HepG2 (cell line): ENCODE measurements around the gene DDN. TPM values are rescaled to one million over a fixed set of nuclear protein-coding genes. Genes with fewer than 3 reads are reported as not detected.

ENCODE experiments used
- CREM ChIP-seq, 2 experiments: sonication (generic) in 1 of 2; formaldehyde crosslinking in 1 of 2; IDR thresholded peaks; 2 replicates each; pipeline versions ENCODE4 v1.4.0 to v1.6.1; 2016 to 2020; ENCODE audit warnings: antibody characterized with exemption in 1 of 2, mild to moderate bottlenecking in 1 of 2, missing genetic modification reagents in 1 of 2
- FOSL2 ChIP-seq: sonication (generic); formaldehyde crosslinking; IDR thresholded peaks from 2 replicates; pipeline ENCODE4 v1.4.0; 2020; ENCODE audit warnings: missing genetic modification reagents
- NCOA2 ChIP-seq: sonication (generic); formaldehyde crosslinking; IDR thresholded peaks from 2 replicates; pipeline ENCODE4 v1.8.0; 2022; ENCODE audit warnings: inconsistent platforms
- PCBP1 ChIP-seq: fragments of 200-400 bp; formaldehyde crosslinking; IDR thresholded peaks from 2 replicates; pipeline ENCODE4 v1.6.1; 2017; ENCODE audit warnings: mild to moderate bottlenecking, low read depth, low read length, borderline replicate concordance
- TBL1XR1 ChIP-seq: fragments of 150-350 bp; IDR thresholded peaks from 2 replicates; pipeline ENCODE4 v1.6.1; 2014; ENCODE audit warnings: borderline replicate concordance, low read length; ENCODE audit not compliant: partially characterized antibody
- ZNF354B ChIP-seq: sonication (generic); formaldehyde crosslinking; IDR thresholded peaks from 2 replicates; pipeline ENCODE4 v1.8.0; 2022; ENCODE audit warnings: mild to moderate bottlenecking, missing genetic modification reagents
- ZNF672 ChIP-seq: sonication (generic); formaldehyde crosslinking; IDR thresholded peaks from 2 replicates; pipeline ENCODE4 v1.8.1; 2022; ENCODE audit warnings: missing genetic modification reagents
- ZNF839 ChIP-seq: sonication (generic); formaldehyde crosslinking; IDR thresholded peaks from 2 replicates; pipeline ENCODE4 v1.4.0; 2020; ENCODE audit warnings: missing genetic modification reagents, mild to moderate bottlenecking, borderline replicate concordance
- ZNF883 ChIP-seq: sonication (generic); formaldehyde crosslinking; IDR thresholded peaks from 2 replicates; pipeline ENCODE4 v1.5.1; 2020; ENCODE audit warnings: mild to moderate bottlenecking, missing genetic modification reagents; ENCODE audit errors: not compliant biosample characterization
- polyA plus RNA-seq, 8 experiments: library from polyadenylated mRNA; depleted of rRNA in 3 of 8; stranded (reverse) in 7 of 8; unstranded in 1 of 8; fragments of >200 nt; fragmentation: Illumina TruSeq in 4 of 8; extraction: Trizol in 4 of 8; gene quantifications; 2 replicates each; pipeline versions ENCODE4 v1.2.1 to v1.2.3, GENCODE V29; 2011 to 2016; ENCODE audit warnings: low read depth in 4 of 8, missing spikeins in 1 of 8, mixed read lengths in 1 of 8; ENCODE audit not compliant: insufficient read depth in 1 of 8
- total RNA-seq, 5 experiments: library from RNA; depleted of rRNA; stranded (reverse); fragments of >200 nt; fragmentation: Illumina TruSeq; extraction: Trizol; gene quantifications; 2 replicates each; pipeline ENCODE4 v1.2.3, GENCODE V29; 2016; ENCODE audit warnings: low read depth in 1 of 5
- TF ChIP-seq, protein P1 (sequence below): sonication (generic); formaldehyde crosslinking; IDR thresholded peaks from 2 replicates; pipeline ENCODE4 v1.4.0; 2020; ENCODE audit warnings: missing genetic modification reagents
- TF ChIP-seq, protein P2 (sequence below): sonication (generic); formaldehyde crosslinking; IDR thresholded peaks from 2 replicates; pipeline ENCODE4 v1.5.0; 2020; ENCODE audit warnings: missing genetic modification reagents
- TF ChIP-seq, protein P3 (sequence below): sonication (generic); formaldehyde crosslinking; IDR thresholded peaks from 2 replicates; pipeline ENCODE4 v1.8.0; 2022; ENCODE audit warnings: mild to moderate bottlenecking, missing genetic modification reagents, moderate library complexity
- TF ChIP-seq, protein P4 (sequence below): sonication (generic); formaldehyde crosslinking; IDR thresholded peaks from 2 replicates; pipeline ENCODE4 v1.5.1; 2020; ENCODE audit warnings: missing genetic modification reagents, mild to moderate bottlenecking, borderline replicate concordance
- TF ChIP-seq, protein P5 (sequence below): sonication (generic); formaldehyde crosslinking; IDR thresholded peaks from 2 replicates; pipeline ENCODE4 v1.4.0; 2020; ENCODE audit warnings: missing genetic modification reagents

DDN gene
- total and polyA plus RNA-seq, 2 of the 13 experiments (the other 11 are each of a cell fraction or from before 2014, with no cell fraction given), result 0.24 to 0.53 TPM

DNA sequence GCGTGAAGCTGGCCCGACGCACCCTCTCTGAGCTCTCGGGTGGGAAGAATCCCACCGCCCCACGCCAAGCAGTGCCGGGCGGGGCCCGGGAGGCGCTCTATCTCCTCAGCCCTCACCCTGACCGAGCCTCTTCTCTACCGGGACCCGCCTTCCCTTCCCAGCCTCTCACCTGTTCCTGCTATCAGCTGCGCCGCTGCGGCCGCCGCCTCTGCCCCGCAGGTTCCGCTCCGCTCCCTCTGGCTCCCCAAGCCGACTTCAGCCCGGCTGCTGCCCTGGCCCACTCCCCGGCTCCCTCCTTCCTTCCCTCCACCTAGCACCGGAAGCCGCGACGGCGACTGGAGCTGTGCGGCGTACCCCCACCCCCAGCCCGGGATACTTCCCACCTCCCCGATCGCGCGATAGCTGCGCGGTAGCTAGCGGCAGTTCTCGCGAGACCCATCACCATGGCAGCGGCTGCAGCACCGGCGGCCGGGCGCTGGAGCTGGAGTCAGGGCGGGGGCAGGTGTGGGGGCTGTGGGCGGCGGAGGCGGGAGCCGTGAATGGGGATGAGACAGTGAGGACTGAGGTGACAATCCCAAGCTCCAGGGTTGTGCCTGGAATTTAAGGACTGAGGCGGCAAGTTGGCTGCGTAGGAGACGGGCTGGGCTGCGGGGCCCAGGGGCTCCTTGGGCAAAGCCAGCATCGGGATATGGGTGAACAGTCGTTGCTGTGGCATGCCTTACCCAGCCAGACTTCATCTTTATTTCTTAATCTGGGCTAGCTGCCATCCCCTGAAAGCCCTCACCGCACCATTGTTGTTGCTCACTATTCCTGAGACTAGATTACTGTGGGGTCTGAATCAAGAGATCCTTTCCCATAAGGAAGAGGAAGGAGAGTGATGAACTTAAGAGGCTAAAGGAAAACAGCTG is 41.8 kb downstream of the DDN start, which contains the start of gene ARF3 (continued):
- TF ChIP-seq, protein P1, sequence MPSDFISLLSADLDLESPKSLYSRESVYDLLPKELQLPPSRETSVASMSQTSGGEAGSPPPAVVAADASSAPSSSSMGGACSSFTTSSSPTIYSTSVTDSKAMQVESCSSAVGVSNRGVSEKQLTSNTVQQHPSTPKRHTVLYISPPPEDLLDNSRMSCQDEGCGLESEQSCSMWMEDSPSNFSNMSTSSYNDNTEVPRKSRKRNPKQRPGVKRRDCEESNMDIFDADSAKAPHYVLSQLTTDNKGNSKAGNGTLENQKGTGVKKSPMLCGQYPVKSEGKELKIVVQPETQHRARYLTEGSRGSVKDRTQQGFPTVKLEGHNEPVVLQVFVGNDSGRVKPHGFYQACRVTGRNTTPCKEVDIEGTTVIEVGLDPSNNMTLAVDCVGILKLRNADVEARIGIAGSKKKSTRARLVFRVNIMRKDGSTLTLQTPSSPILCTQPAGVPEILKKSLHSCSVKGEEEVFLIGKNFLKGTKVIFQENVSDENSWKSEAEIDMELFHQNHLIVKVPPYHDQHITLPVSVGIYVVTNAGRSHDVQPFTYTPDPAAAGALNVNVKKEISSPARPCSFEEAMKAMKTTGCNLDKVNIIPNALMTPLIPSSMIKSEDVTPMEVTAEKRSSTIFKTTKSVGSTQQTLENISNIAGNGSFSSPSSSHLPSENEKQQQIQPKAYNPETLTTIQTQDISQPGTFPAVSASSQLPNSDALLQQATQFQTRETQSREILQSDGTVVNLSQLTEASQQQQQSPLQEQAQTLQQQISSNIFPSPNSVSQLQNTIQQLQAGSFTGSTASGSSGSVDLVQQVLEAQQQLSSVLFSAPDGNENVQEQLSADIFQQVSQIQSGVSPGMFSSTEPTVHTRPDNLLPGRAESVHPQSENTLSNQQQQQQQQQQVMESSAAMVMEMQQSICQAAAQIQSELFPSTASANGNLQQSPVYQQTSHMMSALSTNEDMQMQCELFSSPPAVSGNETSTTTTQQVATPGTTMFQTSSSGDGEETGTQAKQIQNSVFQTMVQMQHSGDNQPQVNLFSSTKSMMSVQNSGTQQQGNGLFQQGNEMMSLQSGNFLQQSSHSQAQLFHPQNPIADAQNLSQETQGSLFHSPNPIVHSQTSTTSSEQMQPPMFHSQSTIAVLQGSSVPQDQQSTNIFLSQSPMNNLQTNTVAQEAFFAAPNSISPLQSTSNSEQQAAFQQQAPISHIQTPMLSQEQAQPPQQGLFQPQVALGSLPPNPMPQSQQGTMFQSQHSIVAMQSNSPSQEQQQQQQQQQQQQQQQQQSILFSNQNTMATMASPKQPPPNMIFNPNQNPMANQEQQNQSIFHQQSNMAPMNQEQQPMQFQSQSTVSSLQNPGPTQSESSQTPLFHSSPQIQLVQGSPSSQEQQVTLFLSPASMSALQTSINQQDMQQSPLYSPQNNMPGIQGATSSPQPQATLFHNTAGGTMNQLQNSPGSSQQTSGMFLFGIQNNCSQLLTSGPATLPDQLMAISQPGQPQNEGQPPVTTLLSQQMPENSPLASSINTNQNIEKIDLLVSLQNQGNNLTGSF, result no peak
- no peak for TF ChIP-seq ZNF672 (CRISPR knock-in tag)
- no peak for TF ChIP-seq ZNF883 (CRISPR knock-in tag)
- 0 out of 2 replicates have a peak, but pooled peaks have one; percentile 59 for TF ChIP-seq ZNF839 (CRISPR knock-in tag)
- TF ChIP-seq PCBP1, result 0 out of 2 replicates have a peak, but pooled peaks have one; percentile 39
- TF ChIP-seq, protein P2, sequence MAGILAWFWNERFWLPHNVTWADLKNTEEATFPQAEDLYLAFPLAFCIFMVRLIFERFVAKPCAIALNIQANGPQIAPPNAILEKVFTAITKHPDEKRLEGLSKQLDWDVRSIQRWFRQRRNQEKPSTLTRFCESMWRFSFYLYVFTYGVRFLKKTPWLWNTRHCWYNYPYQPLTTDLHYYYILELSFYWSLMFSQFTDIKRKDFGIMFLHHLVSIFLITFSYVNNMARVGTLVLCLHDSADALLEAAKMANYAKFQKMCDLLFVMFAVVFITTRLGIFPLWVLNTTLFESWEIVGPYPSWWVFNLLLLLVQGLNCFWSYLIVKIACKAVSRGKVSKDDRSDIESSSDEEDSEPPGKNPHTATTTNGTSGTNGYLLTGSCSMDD (CRISPR knock-in tag), result no peak
- TF ChIP-seq, protein P3, sequence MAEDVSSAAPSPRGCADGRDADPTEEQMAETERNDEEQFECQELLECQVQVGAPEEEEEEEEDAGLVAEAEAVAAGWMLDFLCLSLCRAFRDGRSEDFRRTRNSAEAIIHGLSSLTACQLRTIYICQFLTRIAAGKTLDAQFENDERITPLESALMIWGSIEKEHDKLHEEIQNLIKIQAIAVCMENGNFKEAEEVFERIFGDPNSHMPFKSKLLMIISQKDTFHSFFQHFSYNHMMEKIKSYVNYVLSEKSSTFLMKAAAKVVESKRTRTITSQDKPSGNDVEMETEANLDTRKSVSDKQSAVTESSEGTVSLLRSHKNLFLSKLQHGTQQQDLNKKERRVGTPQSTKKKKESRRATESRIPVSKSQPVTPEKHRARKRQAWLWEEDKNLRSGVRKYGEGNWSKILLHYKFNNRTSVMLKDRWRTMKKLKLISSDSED, result no peak
- TF ChIP-seq ZNF354B, result no peak
- TF ChIP-seq FOSL2, result no peak; the same call in 1 of the 2 replicates
- TF ChIP-seq, protein P4, sequence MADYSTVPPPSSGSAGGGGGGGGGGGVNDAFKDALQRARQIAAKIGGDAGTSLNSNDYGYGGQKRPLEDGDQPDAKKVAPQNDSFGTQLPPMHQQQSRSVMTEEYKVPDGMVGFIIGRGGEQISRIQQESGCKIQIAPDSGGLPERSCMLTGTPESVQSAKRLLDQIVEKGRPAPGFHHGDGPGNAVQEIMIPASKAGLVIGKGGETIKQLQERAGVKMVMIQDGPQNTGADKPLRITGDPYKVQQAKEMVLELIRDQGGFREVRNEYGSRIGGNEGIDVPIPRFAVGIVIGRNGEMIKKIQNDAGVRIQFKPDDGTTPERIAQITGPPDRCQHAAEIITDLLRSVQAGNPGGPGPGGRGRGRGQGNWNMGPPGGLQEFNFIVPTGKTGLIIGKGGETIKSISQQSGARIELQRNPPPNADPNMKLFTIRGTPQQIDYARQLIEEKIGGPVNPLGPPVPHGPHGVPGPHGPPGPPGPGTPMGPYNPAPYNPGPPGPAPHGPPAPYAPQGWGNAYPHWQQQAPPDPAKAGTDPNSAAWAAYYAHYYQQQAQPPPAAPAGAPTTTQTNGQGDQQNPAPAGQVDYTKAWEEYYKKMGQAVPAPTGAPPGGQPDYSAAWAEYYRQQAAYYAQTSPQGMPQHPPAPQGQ (CRISPR knock-in tag), result no peak
- 0 out of 2 replicates have a peak, but pooled peaks have one; percentile 15 for TF ChIP-seq NCOA2 (CRISPR knock-in tag)
- TF ChIP-seq, protein P5, sequence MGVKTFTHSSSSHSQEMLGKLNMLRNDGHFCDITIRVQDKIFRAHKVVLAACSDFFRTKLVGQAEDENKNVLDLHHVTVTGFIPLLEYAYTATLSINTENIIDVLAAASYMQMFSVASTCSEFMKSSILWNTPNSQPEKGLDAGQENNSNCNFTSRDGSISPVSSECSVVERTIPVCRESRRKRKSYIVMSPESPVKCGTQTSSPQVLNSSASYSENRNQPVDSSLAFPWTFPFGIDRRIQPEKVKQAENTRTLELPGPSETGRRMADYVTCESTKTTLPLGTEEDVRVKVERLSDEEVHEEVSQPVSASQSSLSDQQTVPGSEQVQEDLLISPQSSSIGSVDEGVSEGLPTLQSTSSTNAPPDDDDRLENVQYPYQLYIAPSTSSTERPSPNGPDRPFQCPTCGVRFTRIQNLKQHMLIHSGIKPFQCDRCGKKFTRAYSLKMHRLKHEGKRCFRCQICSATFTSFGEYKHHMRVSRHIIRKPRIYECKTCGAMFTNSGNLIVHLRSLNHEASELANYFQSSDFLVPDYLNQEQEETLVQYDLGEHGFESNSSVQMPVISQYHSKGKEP (CRISPR knock-in tag), result no peak
- TF ChIP-seq CREM (IDR thresholded peaks at IDR 0.05), result no peak
- TF ChIP-seq CREM (CRISPR knock-in tag; IDR thresholded peaks at IDR 0.05), result no peak
- no peak for TF ChIP-seq TBL1XR1
